ENCODE measurements around the gene PSEN1. TPM values are rescaled to one million over a fixed set of nuclear protein-coding genes. Genes with fewer than 3 reads are reported as not detected.

Gene PSEN1
- polyA plus RNA-seq, 1 of the 3 experiments (the other 2 are of a cell fraction) = 9.0 TPM

- Histone ChIP-seq H3F3A (replicated peaks; ENCODE audit: insufficient read depth) (peaks cover 10% of the 10 kb centered on the region), H3K27ac (ENCODE audit: low read depth in 2 of 2, low read length in 1 of 2) (no peak overlapping the region), H3K27me3 (ENCODE audit: insufficient read depth) (no peaks in the 10 kb centered on the region), H3K36me3 (replicated peaks in 1 of 2; ENCODE audit: control insufficient read depth in 1 of 2, insufficient read depth in 2 of 2, low read length in 1 of 2) (peaks cover 79 to 88% of the 10 kb centered on the region in 2 experiments), H3K9me3 (no peaks in the 10 kb centered on the region), H3K79me2 (ENCODE audit: insufficient read depth) (peaks cover 13% of the 10 kb centered on the region), H3K9me2 (no peaks in the 10 kb centered on the region), H4K20me1 (ENCODE audit: insufficient read depth) (no peaks in the 10 kb centered on the region), H3K4me1 (ENCODE audit: control insufficient read depth in 1 of 2, insufficient read depth in 2 of 2, low read depth in 1 of 2, low read length in 1 of 2) (no peaks in the 10 kb centered on the region), H3K4me2 (no peak overlapping the region), H3K9ac (no peak overlapping the region), H3K4me3 (ENCODE audit: low read depth in 2 of 2, low read length in 1 of 2) (no peak overlapping the region), H2AFZ (ENCODE audit: low read depth) (no peak overlapping the region)
- DNase-seq = no peak
- TF ChIP-seq TAF1 (IDR thresholded peaks at IDR 0.05; ENCODE audit: borderline replicate concordance, low read depth, low read length) (no peak), REST (IDR thresholded peaks at IDR 0.05; ENCODE audit: low read depth, low read length) (no peak), RCOR1 (IDR thresholded peaks at IDR 0.05; ENCODE audit: low read length) (no peak), RFX5 (IDR thresholded peaks at IDR 0.05; ENCODE audit: low read length) (no peak), IRF3 (IDR thresholded peaks at IDR 0.05; ENCODE audit: low read depth, low read length) (no peak), POLR2AphosphoS5 (IDR thresholded peaks at IDR 0.05; ENCODE audit: low read depth, low read length) (no peak), MAX (IDR thresholded peaks at IDR 0.05; ENCODE audit: low read depth) (no peak), TCF12 (IDR thresholded peaks at IDR 0.05) (no peak), RAD21 (IDR thresholded peaks at IDR 0.05; ENCODE audit: low read length) (no peak), NRF1 (IDR thresholded peaks at IDR 0.05; ENCODE audit: low read depth, low read length) (no peak), EP300 (IDR thresholded peaks at IDR 0.05; ENCODE audit: borderline replicate concordance in 1 of 2, low read depth in 1 of 2, low read length in 1 of 2) (no peak), SMC3 (IDR thresholded peaks at IDR 0.05; ENCODE audit: low read depth, low read length) (no peak), NFIC (IDR thresholded peaks at IDR 0.05; ENCODE audit: borderline replicate concordance) (no peak), CHD2 (IDR thresholded peaks at IDR 0.05; ENCODE audit: low read length, partially characterized antibody) (no peak), ELF1 (IDR thresholded peaks at IDR 0.05) (no peak), USF2 (IDR thresholded peaks at IDR 0.05; ENCODE audit: borderline replicate concordance, low read depth, low read length) (no peak), GATA2 (CRISPR knock-in tag; IDR thresholded peaks at IDR 0.05) (no peak)
- TF ChIP-seq, protein P1, sequence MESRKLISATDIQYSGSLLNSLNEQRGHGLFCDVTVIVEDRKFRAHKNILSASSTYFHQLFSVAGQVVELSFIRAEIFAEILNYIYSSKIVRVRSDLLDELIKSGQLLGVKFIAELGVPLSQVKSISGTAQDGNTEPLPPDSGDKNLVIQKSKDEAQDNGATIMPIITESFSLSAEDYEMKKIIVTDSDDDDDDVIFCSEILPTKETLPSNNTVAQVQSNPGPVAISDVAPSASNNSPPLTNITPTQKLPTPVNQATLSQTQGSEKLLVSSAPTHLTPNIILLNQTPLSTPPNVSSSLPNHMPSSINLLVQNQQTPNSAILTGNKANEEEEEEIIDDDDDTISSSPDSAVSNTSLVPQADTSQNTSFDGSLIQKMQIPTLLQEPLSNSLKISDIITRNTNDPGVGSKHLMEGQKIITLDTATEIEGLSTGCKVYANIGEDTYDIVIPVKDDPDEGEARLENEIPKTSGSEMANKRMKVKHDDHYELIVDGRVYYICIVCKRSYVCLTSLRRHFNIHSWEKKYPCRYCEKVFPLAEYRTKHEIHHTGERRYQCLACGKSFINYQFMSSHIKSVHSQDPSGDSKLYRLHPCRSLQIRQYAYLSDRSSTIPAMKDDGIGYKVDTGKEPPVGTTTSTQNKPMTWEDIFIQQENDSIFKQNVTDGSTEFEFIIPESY (IDR thresholded peaks at IDR 0.05; ENCODE audit: borderline replicate concordance, low read depth) = no peak
- TF ChIP-seq, protein P2, sequence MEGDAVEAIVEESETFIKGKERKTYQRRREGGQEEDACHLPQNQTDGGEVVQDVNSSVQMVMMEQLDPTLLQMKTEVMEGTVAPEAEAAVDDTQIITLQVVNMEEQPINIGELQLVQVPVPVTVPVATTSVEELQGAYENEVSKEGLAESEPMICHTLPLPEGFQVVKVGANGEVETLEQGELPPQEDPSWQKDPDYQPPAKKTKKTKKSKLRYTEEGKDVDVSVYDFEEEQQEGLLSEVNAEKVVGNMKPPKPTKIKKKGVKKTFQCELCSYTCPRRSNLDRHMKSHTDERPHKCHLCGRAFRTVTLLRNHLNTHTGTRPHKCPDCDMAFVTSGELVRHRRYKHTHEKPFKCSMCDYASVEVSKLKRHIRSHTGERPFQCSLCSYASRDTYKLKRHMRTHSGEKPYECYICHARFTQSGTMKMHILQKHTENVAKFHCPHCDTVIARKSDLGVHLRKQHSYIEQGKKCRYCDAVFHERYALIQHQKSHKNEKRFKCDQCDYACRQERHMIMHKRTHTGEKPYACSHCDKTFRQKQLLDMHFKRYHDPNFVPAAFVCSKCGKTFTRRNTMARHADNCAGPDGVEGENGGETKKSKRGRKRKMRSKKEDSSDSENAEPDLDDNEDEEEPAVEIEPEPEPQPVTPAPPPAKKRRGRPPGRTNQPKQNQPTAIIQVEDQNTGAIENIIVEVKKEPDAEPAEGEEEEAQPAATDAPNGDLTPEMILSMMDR (IDR thresholded peaks at IDR 0.05) = no peak
- ChIA-PET CTCF (no interaction called here), POLR2A (no interaction called here)
- WGBS (ENCODE audit: low lambda C conversion rate) = 98% methylated on average over 6 of the region's 6 CpGs
Measured at GRCh38 chr14:73116079-73116665, 20.1 kb upstream of the PSEN1 start.
